ENCODE data around the gene LAMA3. TPM values are rescaled to one million over a fixed set of nuclear protein-coding genes. Genes with fewer than 3 reads are reported as not detected.

Gene LAMA3
- total RNA-seq, 4 donors from 2014 or later, result 16.9 to 57.5 (median 48.3) TPM

DNA sequence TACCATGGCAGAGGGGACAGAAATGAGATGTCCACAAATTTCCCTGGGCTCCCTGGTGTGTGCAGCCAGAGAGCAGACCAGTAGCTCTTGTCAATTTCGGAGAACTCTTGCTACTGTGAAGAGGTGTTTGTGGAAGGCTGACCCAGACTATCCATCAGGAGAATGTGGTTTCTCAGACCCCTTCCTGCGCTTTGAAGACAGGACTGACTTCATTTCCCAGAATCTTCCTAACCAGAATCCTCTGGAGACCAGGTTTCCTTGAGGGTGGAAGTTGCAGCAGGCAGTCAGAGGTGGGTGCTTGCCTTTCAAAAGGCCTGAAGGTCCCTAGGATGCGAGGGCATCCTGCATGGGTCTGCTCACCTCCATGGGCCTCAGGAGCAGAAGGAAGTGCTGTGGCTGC, 121.9 kb downstream of the LAMA3 start:
- no peak for ATAC-seq (ENCODE audit: low FRiP score)
- TF ChIP-seq, protein P1, sequence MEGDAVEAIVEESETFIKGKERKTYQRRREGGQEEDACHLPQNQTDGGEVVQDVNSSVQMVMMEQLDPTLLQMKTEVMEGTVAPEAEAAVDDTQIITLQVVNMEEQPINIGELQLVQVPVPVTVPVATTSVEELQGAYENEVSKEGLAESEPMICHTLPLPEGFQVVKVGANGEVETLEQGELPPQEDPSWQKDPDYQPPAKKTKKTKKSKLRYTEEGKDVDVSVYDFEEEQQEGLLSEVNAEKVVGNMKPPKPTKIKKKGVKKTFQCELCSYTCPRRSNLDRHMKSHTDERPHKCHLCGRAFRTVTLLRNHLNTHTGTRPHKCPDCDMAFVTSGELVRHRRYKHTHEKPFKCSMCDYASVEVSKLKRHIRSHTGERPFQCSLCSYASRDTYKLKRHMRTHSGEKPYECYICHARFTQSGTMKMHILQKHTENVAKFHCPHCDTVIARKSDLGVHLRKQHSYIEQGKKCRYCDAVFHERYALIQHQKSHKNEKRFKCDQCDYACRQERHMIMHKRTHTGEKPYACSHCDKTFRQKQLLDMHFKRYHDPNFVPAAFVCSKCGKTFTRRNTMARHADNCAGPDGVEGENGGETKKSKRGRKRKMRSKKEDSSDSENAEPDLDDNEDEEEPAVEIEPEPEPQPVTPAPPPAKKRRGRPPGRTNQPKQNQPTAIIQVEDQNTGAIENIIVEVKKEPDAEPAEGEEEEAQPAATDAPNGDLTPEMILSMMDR (IDR thresholded peaks at IDR 0.05), result no peak
- DNase-seq (ENCODE audit: low spot score), result no peak

DNA sequence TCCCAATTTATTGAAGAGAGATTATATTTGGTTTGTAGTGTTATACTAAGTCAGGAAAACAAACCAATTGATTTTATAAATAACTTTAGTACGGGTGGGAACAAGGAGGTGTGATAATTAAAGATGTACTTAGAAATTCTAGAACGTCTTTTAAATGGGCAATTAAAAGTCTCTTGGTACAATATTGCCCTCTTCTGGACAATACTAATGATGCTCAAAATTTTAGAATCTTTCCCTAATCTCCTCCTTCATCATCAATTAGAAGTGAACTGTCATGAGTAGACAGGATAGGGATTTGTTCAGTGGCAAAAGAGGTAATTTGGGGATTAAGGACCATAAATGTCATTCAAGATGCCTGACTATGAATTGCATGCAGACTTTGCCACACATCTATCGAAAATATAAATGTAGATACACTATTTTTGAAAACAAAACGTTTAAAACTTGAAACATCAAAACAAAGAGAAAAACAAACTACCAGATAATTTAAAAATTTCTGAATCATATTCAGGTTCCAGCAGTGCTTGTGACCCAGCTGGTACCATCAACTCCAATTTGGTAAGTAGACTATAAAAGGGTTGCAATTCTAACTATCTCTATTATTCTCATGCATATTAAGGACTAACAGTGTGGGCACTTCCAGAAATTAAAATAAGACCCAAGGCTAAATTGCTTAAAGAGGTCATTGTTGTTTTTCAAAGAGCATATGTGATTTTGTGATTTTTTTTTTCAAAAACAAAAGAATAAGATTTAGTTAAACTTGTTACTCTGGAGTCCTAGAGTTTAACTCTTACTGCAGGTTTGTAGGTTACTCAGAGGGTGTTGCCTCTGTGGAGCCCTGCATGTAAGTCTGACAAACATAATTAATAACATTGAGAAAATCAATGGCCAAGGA, 123.5 kb downstream of the LAMA3 start:
- DNase-seq (ENCODE audit: low spot score) (no peak), ATAC-seq (ENCODE audit: low FRiP score) (no peak)
- TF ChIP-seq, protein P1 (IDR thresholded peaks at IDR 0.05), result no peak

DNA sequence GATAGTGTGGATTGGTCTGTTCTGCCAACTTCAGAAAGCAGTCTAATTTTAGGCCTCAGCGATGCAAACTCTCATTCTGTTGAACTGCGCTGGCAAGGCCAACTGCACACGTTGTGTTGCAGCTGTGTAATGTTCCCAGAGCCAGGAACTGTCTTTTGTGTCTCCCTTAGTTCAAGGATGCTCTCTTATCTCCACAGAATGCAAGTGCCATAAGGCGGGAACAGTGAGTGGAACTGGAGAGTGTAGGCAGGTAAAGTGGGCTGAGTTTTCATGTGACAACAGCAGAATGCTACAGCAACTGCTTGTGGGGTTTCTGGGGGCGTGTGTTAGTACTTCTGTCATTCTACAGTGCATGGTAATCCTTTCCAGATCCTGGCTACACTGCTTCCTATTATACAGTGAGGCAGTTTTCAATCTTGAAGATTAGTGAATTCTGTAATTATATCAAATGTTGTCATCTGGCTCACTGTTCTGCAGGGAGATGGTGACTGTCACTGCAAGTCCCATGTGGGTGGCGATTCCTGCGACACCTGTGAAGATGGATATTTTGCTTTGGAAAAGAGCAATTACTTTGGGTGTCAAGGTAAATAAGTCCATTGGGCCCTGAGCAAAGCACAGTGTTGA, 125.8 kb downstream of the LAMA3 start:
- TF ChIP-seq, protein P1 (IDR thresholded peaks at IDR 0.05), result no peak
- ATAC-seq (ENCODE audit: low FRiP score) (no peak), DNase-seq (ENCODE audit: low spot score) (no peak)

DNA sequence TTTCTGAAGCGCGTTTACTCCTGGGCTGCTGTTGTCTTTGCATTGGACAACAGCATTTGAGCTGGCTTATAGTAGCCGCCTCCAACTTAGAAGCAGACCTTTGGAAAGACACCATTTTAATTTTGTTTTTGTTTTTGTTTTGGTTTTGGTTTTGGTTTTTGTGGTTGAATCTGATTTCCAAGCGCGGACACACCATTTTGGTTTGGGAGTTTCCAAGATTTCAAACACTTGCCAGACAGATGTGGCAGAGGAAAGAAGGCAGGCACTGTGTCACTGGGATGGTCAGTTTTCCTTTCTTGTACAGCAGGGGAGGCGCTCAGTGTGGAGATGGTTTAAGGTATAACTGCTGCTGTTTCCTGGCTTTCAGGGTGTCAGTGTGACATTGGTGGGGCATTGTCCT, 126.8 kb downstream of the LAMA3 start:
- no peak for ATAC-seq (ENCODE audit: low FRiP score)
- DNase-seq (ENCODE audit: low spot score), result no peak
- TF ChIP-seq, protein P1 (IDR thresholded peaks at IDR 0.05), result no peak

DNA sequence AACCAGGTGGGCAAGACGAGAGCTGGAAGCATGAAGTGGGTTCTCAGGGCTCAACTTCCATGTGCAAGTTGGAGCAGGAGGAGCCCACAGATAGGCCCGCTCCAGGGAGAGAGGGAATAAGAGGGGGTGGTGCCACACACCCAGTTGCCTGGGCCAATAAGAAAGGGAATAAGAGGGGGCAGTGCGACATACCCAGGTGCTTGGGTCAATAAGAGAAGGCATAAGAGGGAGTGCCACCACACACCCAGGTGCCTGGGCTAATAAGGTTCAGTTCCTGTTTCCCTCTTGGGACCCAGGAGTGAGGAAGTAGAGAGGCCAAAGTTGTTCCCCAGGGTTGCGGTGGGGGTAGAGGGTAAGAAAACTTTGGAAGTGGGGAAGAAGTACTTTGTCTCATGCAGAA, 127.5 kb downstream of the LAMA3 start:
- DNase-seq (ENCODE audit: low spot score) (no peak), ATAC-seq (ENCODE audit: low FRiP score) (no peak)
- TF ChIP-seq, protein P1 (IDR thresholded peaks at IDR 0.05), result no peak

DNA sequence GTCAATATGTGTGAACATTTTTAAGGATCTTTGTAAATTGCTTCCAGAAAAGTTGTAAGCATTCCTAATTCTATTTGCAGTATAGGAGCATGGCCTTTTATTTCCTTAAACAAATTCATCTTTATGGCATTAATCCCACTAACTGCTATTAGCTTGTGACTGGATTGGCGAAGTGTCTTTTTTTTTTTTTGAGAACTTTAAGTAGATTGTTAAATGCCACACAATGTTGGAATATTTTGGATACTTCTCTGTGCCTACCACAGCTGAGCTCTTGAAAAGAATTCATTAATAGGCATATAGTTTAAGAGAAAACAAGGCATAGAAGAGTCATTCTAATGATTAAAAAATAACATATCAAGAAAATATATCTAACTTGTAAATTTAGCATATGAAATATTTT, 129.7 kb downstream of the LAMA3 start:
- ATAC-seq (ENCODE audit: low FRiP score), result no peak
- TF ChIP-seq, protein P1 (IDR thresholded peaks at IDR 0.05), result no peak

More for the DNA sequence above, 129.7 kb downstream of the LAMA3 start:
- DNase-seq (ENCODE audit: low spot score), result no peak

Measured in omental fat pad (tissue), 4 donors.